Activated T-cell treated with anti-CD3 and anti-CD28 coated beads, Interleukin-2, amount 50 U/mL, for 72 hours (primary cell): Measurements from ENCODE around the gene CYP26B1. TPM values are rescaled to one million over a fixed set of nuclear protein-coding genes. Genes with fewer than 3 reads are reported as not detected.

Experiments
- ATAC-seq, 2 donors: fragments of 150-1000 bp; cut with Tn5 transposase; replicated peaks in 1 of 2; 2 replicates each; pipeline ENCODE4 v1.10.0; 2021; ENCODE audit warnings: moderate library complexity in 2 of 2, mild to moderate bottlenecking in 1 of 2
- DNase-seq, 2 donors: peaks; one replicate each; pipeline ENCODE4 v3.0.0; 2021 to 2022; ENCODE audit warnings: mixed read lengths in 1 of 2
- H3K27ac Mint-ChIP-seq: one replicate; pipeline ENCODE4 v1.8.0; 2022; ENCODE audit warnings: mild to moderate bottlenecking, moderate library complexity, mixed read lengths
- H3K27me3 Mint-ChIP-seq: one replicate; pipeline ENCODE4 v1.8.0; 2022; ENCODE audit warnings: low read depth, mixed read lengths
- H3K36me3 Mint-ChIP-seq, 2 donors: one replicate each; pipeline ENCODE4 v1.8.0; 2022; ENCODE audit warnings: mixed read lengths in 2 of 2, mild to moderate bottlenecking in 1 of 2; ENCODE audit not compliant: insufficient read depth in 2 of 2
- H3K4me1 Mint-ChIP-seq: one replicate; pipeline ENCODE4 v1.8.0; 2022; ENCODE audit warnings: low read depth, mixed read lengths
- H3K4me3 Mint-ChIP-seq, 2 donors: one replicate each; pipeline ENCODE4 v1.8.0; 2022; ENCODE audit warnings: mild to moderate bottlenecking in 2 of 2, mixed read lengths in 2 of 2, moderate library complexity in 2 of 2
- H3K9me3 Mint-ChIP-seq, 2 donors: one replicate each; pipeline ENCODE4 v1.8.0; 2022; ENCODE audit warnings: mixed read lengths in 2 of 2
- total RNA-seq, 2 donors: library from RNA; stranded (reverse); gene quantifications; one replicate each; pipeline ENCODE4 v1.2.3, GENCODE V29; 2022

Gene CYP26B1
- total RNA-seq, 2 donors from 2014 or later, result not detected

DNA sequence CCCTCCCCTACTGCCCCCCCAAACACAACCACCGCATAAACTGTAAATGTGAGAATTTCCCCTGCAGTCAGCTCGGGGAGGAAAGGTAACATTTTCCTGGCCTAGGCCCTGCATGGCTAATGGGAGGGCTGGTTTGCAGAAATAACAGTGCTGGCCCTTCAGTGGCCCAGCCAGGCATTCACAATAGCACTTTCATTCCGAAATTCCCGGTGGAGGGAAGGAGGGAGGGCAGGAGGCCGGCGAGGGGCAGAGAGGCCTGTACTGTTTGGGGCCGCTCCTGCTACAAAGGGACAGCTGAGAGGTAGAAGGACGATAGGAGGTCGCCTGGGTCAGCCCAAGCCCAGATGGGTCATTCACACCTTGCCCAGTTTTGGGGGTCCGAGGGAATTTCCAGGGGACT, 11.3 kb downstream of the CYP26B1 start:
- Mint-ChIP-seq H3K9me3 (no peaks in the 10 kb centered on the region), H3K27me3 (no peaks in the 10 kb centered on the region), H3K4me1 (peaks cover 5% of the 10 kb centered on the region), H3K27ac (no peak overlapping the region), H3K36me3 (no peaks in the 10 kb centered on the region), H3K4me3 (no peak overlapping the region)
- ATAC-seq (no peak), DNase-seq (no peak)

DNA sequence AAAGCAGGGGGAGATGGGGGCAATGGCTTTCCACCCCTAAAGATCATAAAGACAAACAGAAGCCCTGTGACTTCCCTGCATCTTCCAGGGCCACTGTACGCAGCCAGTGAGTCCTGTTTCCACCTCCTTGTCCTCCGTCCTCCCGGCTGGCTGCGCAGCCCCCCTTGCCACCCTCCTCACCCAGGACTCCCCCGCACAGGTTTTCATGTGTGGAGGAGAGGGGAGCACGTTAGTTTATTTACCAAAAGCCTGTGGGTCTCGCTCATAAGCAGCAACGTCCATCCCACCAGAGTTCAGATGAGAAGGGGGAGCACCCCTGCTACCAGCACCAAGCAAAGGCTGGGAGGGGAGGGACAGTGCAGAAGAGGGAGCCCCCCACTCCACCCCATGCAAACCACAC, 11.7 kb downstream of the CYP26B1 start:
- Mint-ChIP-seq H3K27ac (no peak overlapping the region), H3K27me3 (no peaks in the 10 kb centered on the region), H3K9me3 (no peaks in the 10 kb centered on the region), H3K4me3 (no peak overlapping the region), H3K36me3 (no peaks in the 10 kb centered on the region), H3K4me1 (peaks cover 5% of the 10 kb centered on the region)
- DNase-seq (no peak), ATAC-seq (no peak)

DNA sequence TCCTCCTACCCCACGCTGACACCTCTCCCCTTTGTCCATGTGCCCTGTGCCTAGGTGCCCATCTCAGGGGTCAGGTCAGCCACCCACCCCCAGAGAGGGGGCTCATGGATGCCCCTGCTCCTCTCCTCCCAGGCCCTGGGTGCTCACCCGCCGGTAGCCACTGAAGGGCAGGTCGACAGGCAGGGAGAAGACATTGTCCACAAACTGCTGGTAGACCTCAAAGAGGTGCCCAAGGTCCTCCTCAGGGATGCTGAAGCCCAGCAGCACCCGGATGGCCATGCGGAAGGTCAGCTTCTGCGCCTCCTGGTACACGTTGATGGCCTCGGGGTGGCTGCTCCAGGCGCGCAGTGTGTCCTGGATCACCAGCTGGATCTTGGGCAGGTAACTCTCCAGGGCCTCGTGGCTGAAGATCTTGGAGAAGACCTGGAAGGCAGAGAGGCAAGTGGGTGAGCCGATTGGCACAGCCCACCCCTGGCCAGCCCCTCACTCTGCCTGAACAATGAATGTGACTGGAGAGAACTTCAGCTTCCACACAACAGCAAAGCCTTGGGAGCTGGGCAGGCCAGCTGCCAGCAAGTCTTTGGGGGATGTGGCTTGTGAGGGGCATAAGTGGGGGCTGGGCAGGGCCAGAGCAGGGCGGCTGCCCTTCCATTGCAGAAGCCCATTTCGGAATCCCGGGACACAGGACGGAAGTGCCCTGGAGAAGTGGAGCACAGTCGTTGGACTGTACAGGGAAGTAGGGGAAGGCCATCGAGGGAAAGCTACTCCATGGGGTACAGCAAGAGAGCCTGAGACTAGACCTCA, 12.5 kb downstream of the CYP26B1 start:
- no peak for ATAC-seq
- H3K4me3 Mint-ChIP-seq, result no peak overlapping the region
- H3K27ac Mint-ChIP-seq, result no peak overlapping the region
- no peaks in the 10 kb centered on the region for H3K27me3 Mint-ChIP-seq
- no peaks in the 10 kb centered on the region for H3K9me3 Mint-ChIP-seq
- DNase-seq, result no peak
- peaks cover 5% of the 10 kb centered on the region for H3K4me1 Mint-ChIP-seq
- no peaks in the 10 kb centered on the region for H3K36me3 Mint-ChIP-seq

DNA sequence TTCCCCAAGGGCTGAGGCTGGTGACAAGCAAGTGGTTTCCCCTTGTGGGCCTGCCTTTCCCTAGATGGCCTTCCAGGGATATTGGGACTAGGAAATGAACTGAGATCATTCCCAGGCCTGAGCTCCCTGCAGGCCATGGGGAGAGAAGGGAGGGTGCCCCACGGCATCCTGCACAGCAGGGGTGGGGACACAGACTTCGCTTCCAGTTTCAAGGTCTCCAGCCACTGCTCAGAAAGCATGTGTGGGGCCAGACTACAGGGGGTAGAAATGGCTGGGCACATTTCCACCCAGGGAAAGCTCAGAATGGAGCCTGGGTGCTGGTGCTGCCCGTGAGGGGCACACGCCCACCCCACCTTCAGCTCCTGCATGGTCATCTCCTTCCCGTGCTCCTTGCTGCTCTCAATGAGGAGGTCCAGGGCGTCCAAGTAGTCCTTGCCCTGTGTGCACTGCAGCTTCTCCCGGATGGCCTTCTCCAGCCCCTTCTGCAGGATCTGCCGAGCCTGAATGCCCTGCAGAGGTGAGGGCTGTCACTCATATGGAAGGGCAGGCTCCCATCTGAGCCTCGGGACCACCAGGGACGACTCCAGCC, 13.2 kb downstream of the CYP26B1 start:
- Mint-ChIP-seq H3K9me3 (no peaks in the 10 kb centered on the region), H3K27me3 (no peaks in the 10 kb centered on the region), H3K4me1 (peaks cover 5% of the 10 kb centered on the region), H3K36me3 (no peaks in the 10 kb centered on the region), H3K4me3 (no peak overlapping the region), H3K27ac (no peak overlapping the region)
- DNase-seq (no peak), ATAC-seq (no peak)

DNA sequence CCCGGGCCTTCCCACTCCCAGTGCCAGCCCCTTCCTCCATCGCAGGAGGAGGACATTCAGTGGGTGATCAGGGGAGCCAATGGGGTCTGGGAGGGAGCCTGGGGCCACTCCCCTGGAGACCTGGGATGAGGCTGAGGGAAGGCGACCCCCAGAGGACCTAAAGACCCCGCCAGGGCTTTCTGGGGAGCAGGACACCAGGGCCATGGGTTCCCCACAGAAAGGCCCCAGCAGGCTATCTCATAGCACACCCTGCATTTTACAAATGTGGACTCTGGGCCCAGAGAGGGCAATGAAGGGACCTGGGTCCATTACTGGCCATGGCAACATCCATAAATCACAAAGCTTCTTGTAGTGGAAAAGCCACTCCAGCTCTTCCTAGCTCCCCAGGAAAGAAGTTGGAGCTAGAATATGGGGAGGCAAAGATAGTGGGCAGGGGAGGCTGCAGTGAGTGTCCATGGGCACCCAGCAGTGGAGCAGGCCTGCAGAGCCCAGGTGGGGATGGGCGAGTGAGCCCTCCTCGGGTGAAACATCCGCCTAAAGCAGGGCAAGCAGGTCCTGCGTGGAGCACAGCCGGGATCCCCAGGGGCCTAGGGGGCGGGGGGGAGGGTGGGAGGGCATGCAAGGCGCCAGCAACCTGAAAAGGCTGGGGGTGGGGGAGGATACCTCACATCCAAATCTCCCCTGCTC, 13.8 kb downstream of the CYP26B1 start:
- no peak overlapping the region for H3K27ac Mint-ChIP-seq
- no peak for DNase-seq
- H3K9me3 Mint-ChIP-seq, result no peaks in the 10 kb centered on the region
- no peaks in the 10 kb centered on the region for H3K27me3 Mint-ChIP-seq
- H3K4me1 Mint-ChIP-seq, result peaks cover 5% of the 10 kb centered on the region
- no peak overlapping the region for H3K4me3 Mint-ChIP-seq
- ATAC-seq, result no peak
- no peaks in the 10 kb centered on the region for H3K36me3 Mint-ChIP-seq

DNA sequence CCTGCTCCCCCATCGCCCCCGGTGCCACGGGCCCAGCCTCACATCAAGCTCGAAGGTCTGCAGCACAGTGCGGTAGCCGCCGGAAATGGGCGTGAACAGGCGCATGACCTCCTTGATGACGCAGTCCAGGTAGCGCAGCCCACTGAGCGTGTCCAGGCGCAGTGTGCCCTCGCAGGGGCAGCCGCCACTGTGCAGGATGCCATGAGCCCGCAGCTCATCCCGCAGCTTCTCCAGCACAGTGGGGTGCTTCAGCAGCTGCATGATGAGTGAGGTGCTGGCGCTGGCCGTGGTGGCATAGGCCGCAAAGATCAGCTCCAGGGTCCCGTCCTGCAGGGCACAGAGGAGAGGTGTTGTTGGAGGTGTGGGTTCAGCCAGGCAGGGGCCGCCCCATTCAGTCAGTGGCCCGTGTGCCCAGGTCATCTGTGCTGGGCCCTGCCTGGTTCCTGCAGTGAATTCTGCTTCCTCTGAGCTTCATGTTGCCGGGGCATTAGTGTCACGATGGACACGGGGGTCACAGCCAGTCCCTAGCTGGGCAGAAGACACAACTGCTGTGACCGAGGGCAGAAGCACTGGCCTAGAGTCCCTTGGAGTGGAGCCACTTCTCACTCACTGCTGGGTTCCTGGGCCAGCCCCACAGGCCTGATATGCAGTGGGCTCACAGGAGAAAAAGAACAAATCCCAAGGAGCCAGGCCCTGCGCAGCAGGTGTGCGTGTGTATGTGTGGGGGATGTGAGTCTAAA, 14.5 kb downstream of the CYP26B1 start:
- no peak for ATAC-seq
- no peak for DNase-seq
- Mint-ChIP-seq H3K36me3 (no peaks in the 10 kb centered on the region), H3K4me3 (no peak overlapping the region), H3K4me1 (peaks cover 5% of the 10 kb centered on the region), H3K27me3 (no peaks in the 10 kb centered on the region), H3K9me3 (no peaks in the 10 kb centered on the region), H3K27ac (no peak overlapping the region)

DNA sequence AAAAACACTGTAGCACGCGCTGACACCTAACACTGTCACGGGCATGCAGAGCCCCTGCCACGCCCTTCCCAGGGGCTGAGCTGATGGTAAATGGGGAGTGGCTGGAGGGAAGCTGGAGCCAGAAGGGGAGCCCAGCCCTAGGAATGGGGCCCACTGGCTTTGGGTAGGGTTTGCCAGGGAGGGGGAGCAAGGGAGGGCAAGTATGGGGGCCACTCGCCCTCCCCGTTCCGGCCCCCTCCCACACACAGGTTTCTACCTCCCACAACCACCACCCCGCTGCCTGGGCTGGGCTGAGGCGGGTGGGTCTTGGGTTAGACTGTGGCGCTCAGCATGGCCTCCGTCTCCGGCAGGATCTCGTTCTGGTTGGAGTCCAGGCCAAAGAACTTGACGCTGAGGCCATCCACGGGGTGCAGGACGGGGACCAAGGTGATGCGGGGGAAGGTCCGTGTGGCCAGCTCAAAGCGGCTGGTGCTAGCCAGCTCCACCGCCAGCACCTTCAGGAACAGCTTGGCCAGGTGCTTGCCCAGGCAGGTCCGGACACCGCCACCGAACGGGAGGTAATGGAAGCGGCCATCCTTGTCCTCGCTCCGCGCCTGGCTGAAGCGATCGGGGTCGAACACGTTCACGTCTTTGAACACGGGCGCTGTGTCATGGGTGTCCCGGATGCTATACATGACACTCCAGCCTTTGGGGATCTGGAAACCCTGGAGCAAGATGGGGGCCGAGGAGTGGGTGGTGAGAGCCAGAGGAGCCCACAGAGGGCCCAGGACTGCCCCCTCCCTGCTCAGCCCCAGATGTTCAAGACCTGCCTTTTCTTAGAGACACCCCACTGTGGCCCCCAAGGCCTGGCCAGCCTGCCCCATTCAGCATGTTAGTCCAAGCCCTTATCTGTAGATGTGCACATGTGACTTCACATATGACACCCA, 15.5 kb downstream of the CYP26B1 start:
- DNase-seq (no peak), ATAC-seq (no peak)
- Mint-ChIP-seq H3K4me1 (peaks cover under 1% of the 10 kb centered on the region), H3K9me3 (no peaks in the 10 kb centered on the region), H3K27me3 (no peaks in the 10 kb centered on the region), H3K4me3 (no peak overlapping the region), H3K27ac (no peak overlapping the region), H3K36me3 (no peaks in the 10 kb centered on the region)

DNA sequence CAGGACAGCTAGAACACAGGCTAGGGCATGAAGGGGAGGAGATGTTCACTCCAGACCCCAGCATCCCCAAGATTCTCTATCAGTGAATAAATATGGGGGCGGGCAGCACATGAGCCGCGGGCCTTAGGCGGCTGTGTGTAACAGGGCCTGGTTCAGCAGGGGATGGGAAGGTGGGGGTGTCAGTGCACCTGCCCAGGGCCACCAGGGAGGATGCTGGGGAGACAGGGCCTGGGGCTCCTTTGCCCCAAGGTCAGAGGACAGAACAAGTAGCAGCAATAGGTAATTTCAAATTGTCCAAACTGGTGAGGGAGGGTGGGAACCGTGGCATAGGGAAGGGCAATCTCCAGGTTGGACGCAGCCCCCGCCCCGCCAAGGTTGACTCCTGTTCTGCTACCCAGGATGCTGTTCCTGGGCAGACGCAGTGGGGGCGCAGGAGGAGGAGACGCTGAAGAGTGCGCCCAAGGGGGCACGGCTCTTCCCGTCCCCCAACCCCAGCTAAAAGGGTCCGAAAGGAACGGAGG, 16.2 kb downstream of the CYP26B1 start:
- no peak overlapping the region for H3K27ac Mint-ChIP-seq
- H3K4me3 Mint-ChIP-seq, result no peak overlapping the region
- no peaks in the 10 kb centered on the region for H3K4me1 Mint-ChIP-seq
- DNase-seq, result no peak
- ATAC-seq, result no peak
- no peaks in the 10 kb centered on the region for H3K36me3 Mint-ChIP-seq
- no peaks in the 10 kb centered on the region for H3K9me3 Mint-ChIP-seq
- H3K27me3 Mint-ChIP-seq, result no peaks in the 10 kb centered on the region

DNA sequence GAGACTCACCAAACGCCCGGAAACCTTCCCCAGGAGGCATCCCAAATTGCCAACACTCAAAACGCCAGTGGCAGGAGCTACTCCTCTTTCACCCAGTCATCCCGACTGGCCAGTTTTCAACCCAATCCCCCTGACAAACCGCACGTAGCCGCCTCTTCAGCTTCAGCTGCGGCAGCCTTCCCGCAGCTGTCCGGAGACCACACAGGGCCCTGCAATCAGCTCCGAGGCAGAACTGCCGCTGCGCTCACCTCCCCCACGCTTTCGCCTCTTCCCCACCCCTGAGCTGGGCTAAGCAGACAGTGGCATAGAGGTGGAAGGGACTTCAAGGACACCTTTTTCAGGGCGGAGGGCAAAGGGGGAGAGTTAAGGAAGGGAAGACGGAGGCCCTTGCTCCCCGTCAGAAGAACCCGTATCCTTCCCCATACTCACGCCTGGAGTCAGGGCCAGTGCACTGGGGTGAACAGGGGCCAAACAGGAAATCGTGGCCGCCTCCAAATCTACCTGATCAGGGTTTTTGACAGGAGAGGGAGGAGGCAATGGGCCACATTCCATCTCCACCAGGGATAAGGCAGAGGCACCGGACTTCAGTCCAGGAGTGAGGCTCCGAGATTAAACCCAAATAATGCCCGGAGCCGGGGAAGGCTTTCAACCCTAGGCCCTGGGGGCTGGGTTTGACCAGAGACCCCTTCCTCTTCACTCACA, 16.9 kb downstream of the CYP26B1 start:
- ATAC-seq (no peak), DNase-seq (no peak)
- H3K4me1 Mint-ChIP-seq, result no peaks in the 10 kb centered on the region
- H3K27ac Mint-ChIP-seq, result no peak overlapping the region
- no peaks in the 10 kb centered on the region for H3K27me3 Mint-ChIP-seq
- no peaks in the 10 kb centered on the region for H3K9me3 Mint-ChIP-seq
- H3K36me3 Mint-ChIP-seq, result no peaks in the 10 kb centered on the region
- no peak overlapping the region for H3K4me3 Mint-ChIP-seq

DNA sequence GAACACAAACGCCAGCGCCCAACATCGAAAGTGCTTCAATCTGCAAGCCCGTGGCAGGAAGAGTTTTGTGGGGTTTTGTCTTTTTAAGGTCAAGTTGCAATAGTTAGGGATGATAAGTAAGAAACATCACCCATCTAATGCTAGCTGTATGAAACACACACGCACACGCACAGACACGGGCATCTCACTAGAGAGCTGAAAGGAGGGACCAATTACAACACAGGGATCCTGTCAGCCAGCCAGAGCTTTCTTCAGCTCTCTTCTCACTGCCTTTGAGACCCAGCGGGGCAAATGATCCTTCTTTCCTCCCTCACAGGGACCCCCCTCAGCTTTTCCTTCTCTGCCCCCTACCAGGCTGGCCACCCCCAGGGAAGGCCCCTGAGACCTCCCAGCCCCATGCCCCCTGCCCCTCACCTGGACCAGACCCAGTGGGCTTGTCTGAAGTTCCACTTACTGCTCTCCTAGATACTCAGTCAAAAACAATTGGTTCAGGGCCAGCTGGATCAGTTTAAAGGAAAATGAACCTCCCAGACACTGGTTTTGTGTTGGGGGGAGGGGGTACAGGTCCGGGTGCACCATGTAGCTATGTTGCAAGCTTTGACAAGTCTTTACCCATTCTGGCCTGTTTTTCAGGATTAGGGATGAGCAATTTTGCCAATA, 17.9 kb downstream of the CYP26B1 start:
- no peak for ATAC-seq
- Mint-ChIP-seq H3K4me3 (no peak overlapping the region), H3K9me3 (no peaks in the 10 kb centered on the region), H3K4me1 (no peaks in the 10 kb centered on the region), H3K36me3 (no peaks in the 10 kb centered on the region), H3K27me3 (no peaks in the 10 kb centered on the region), H3K27ac (no peak overlapping the region)
- no peak for DNase-seq

DNA sequence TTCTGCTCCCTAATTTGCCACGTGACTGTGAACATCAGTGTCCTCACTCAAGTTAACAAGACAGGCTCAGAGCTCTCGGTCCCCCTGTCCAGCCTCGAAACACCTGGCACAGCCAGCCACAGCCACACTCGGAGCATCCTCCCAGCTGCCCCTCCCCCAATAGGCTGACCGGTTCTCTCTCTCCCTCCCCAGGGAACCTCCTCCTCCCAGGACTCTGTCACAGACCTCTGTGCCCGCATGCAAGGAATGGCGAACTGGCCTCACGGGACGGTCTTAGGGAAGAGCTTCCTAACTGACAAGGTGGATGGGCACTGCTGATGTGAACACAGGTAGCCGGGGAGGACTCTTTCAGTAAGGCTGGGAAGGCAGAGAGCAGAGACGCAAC, 18.8 kb downstream of the CYP26B1 start:
- Mint-ChIP-seq H3K4me3 (no peak overlapping the region), H3K36me3 (no peaks in the 10 kb centered on the region), H3K4me1 (no peaks in the 10 kb centered on the region), H3K27me3 (no peaks in the 10 kb centered on the region), H3K9me3 (no peaks in the 10 kb centered on the region), H3K27ac (no peak overlapping the region)
- DNase-seq, result no peak
- ATAC-seq, result no peak
